Activated naive CD4-positive, alpha-beta T cell treated with anti-CD3 and anti-CD28 coated beads, Interleukin-2, amount 10 ng/mL, durations not matched to agents 7 days and 5 days (primary cell): ENCODE measurements around the gene GPRC6A.

ENCODE experiments used
- CTCF ChIA-PET: fragments of 350-600 bp; sonication (Branson Sonifier 250); formaldehyde crosslinking; loops from one replicate; lab custom pipeline; 2021; ENCODE audit warnings: antibody characterized with exemption; lab: Charles Lee
- DNase-seq: peaks from one replicate; pipeline ENCODE4 v3.0.0-alpha.2; 2020
- H3K27ac Mint-ChIP-seq: one replicate; pipeline ENCODE4 v1.8.0; 2021; ENCODE audit warnings: mild to moderate bottlenecking, moderate library complexity, mixed read lengths
- H3K27me3 Mint-ChIP-seq: one replicate; pipeline ENCODE4 v1.8.0; 2021; ENCODE audit warnings: mild to moderate bottlenecking, mixed read lengths
- H3K36me3 Mint-ChIP-seq: one replicate; pipeline ENCODE4 v1.8.0; 2021; ENCODE audit warnings: mixed read lengths
- H3K4me1 Mint-ChIP-seq: one replicate; pipeline ENCODE4 v1.8.0; 2021; ENCODE audit warnings: mixed read lengths
- H3K4me3 Mint-ChIP-seq: one replicate; pipeline ENCODE4 v1.8.0; 2021; ENCODE audit warnings: mild to moderate bottlenecking, moderate library complexity, mixed read lengths
- H3K9me3 Mint-ChIP-seq: one replicate; pipeline ENCODE4 v1.8.0; 2021; ENCODE audit warnings: mixed read lengths

The GPRC6A gene

DNA sequence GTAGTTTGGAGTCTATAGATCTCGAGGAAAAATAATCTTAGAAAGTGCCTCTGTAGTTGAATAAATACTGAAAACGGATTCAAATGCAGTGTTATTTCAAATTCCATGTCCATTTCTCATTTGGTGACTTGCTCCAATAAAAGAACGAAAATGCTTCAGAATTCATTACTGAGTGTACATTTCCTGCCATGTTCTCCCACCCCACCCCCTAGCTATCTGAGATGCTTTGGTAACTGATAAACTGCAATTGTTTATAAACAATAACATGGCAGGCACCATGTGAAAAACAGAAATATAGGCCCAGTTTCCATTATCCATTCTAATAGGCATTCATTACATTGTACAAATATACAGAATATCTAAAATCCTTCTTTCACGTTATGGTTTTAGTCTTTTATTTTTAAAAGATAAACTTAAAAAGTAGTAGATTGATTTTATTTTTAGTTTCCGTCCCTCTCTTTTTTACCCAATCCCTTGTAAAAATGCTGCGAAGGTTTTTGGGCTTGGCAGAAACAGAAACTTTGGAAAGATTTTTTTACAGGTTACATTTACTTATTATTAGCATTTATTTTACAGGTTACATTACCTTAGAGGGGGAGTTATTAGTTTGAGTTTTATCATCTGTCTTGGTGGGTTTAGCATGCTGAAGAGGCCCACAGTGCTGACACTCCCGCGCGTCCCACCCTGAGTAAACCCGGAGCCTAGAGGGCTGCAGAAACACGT is 64.8 kb downstream of the GPRC6A start:
- Mint-ChIP-seq H3K4me3 (no peak overlapping the region), H3K27me3 (peaks cover 33% of the 10 kb centered on the region), H3K27ac (no peak overlapping the region), H3K36me3 (no peaks in the 10 kb centered on the region), H3K4me1 (peaks cover 9% of the 10 kb centered on the region), H3K9me3 (no peaks in the 10 kb centered on the region)
- CTCF ChIA-PET: no interaction called here
- no peak for DNase-seq

DNA sequence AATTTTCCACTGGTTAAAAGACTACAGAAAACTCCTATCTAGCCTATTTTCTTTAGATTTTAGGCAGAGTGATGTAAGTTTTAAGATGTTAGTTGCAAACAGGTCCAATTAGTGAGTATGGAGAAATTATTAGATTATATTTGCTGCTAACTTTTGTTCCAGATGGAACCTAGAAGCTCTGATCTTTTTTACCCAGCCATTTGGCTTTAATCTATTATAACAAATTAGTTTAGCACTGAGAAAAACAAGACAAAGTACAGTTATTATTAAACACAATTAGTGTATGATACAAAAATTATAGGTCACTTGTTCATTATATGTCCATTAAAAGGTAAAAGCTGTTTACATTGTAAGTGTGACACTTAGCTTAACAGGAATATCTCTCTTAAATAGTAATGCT is 65.8 kb downstream of the GPRC6A start:
- Mint-ChIP-seq H3K36me3 (no peaks in the 10 kb centered on the region), H3K27ac (no peak overlapping the region), H3K27me3 (peaks cover 33% of the 10 kb centered on the region), H3K9me3 (no peaks in the 10 kb centered on the region), H3K4me1 (peaks cover 9% of the 10 kb centered on the region), H3K4me3 (no peak overlapping the region)
- CTCF ChIA-PET: no interaction called here
- DNase-seq: no peak

DNA sequence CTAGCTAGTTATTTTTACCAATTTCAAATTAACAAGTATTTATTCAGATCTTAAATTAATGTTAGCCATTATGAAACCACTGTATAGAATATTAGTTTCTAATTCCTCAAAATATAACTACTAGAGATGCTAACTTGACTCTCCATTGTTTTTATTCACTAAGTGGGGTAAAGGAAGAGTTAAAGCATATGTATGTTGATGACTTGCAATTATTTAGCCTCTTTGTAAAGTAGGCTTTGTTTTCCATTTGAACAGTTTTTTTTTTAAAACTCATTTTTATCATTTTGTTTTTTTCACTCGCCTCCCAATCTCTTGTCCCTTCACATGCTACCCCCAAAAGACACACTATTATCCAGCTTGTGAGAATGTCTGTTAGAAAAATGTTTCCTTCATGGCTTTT is 66.6 kb downstream of the GPRC6A start:
- H3K9me3 Mint-ChIP-seq: no peaks in the 10 kb centered on the region
- H3K4me3 Mint-ChIP-seq: no peak overlapping the region
- CTCF ChIA-PET: no interaction called here
- peaks cover 9% of the 10 kb centered on the region for H3K4me1 Mint-ChIP-seq
- no peak for DNase-seq
- H3K27me3 Mint-ChIP-seq: peaks cover 33% of the 10 kb centered on the region
- H3K27ac Mint-ChIP-seq: no peak overlapping the region
- no peaks in the 10 kb centered on the region for H3K36me3 Mint-ChIP-seq

DNA sequence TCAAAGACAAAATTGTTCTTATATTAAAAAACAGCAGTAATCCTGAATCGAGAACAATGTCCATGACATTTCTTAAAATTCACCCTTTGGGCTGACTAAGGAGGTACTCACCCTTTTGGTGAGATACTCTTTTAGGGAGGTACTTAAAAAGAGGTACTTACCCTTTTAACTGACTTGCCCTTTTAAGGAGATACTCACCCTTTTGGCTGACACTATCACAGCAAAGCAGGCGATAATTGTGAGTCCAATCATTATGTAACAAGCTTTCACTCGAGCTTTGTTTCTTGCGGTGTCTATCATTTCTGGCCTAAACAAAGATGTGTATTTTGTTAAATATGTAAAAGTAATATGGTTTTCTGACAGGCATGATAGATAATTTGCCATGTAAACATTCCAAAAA is 67.1 kb downstream of the GPRC6A start:
- no peak for DNase-seq
- Mint-ChIP-seq H3K4me3 (no peak overlapping the region), H3K36me3 (no peaks in the 10 kb centered on the region), H3K4me1 (peaks cover 9% of the 10 kb centered on the region), H3K9me3 (no peaks in the 10 kb centered on the region), H3K27ac (no peak overlapping the region), H3K27me3 (peaks cover 29% of the 10 kb centered on the region)
- CTCF ChIA-PET: no interaction called here

DNA sequence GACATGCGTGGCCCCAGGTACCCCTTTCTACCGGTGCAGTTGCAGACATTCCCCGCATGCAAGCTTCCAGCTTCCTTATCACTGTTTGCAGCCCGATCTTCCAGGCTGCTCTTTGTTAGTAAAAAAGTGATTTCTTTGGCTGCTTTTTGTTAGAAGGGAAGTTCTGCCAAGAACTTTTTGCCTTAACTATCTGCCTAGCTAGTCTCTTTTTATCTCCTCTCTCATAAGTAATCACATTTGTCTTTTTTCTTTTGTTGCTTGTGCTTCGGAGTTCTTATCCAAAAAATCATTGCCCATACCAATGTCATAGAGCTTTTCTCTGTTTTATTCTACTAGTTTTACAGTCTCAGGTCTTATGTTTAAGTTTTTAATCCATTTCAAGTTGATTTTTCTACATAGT is 83.7 kb downstream of the GPRC6A start:
- CTCF ChIA-PET: no interaction called here
- Mint-ChIP-seq H3K36me3 (no peaks in the 10 kb centered on the region), H3K9me3 (peaks cover 5% of the 10 kb centered on the region), H3K4me3 (no peak overlapping the region), H3K27ac (no peak overlapping the region), H3K4me1 (no peaks in the 10 kb centered on the region), H3K27me3 (no peaks in the 10 kb centered on the region)
- no peak for DNase-seq
